ENCODE results near the gene LRIT2.
A peak's percentile ranks its signal among the peaks of the same experiment; 100 is the strongest.

The LRIT2 gene

GRCh38 chr10:84225427-84226173 is at the start of gene LRIT2:
Gene LRIT2 (minus strand): TSS chr10:84225544. CDS start chr10:84225520, 24 bp downstream.
- DNase-seq (ENCODE audit: low read depth in 2 of 2), result no peak
- H3K4me3 ChIP-seq (replicated peaks in 1 of 2; ENCODE audit: low read depth in 2 of 2, low read length in 2 of 2), result no peak within 1 kb of the TSS
- no peak for TF ChIP-seq CTCF (IDR thresholded peaks at IDR 0.05; ENCODE audit: low read depth, low read length)

- TF ChIP-seq CTCF (IDR thresholded peaks at IDR 0.05; ENCODE audit: low read depth, low read length), result no peak
- DNase-seq (ENCODE audit: low read depth in 2 of 2), result no peak
- no peak overlapping the region for H3K4me3 ChIP-seq (replicated peaks in 1 of 2; ENCODE audit: low read depth in 2 of 2, low read length in 2 of 2)
Measured at GRCh38 chr10:84270708-84271107, 45.4 kb upstream of the LRIT2 start.

GRCh38 chr10:84269773-84270172 is 44.4 kb upstream of the LRIT2 start:
- DNase-seq (ENCODE audit: low read depth in 2 of 2), result peak; percentile 15 to 83
- no peak overlapping the region for H3K4me3 ChIP-seq (replicated peaks in 1 of 2; ENCODE audit: low read depth in 2 of 2, low read length in 2 of 2)
- no peak for TF ChIP-seq CTCF (IDR thresholded peaks at IDR 0.05; ENCODE audit: low read depth, low read length)

- H3K4me3 ChIP-seq (replicated peaks in 1 of 2; ENCODE audit: low read depth in 2 of 2, low read length in 2 of 2), result no peak overlapping the region
- no peak for TF ChIP-seq CTCF (IDR thresholded peaks at IDR 0.05; ENCODE audit: low read depth, low read length)
Measured at GRCh38 chr10:84269162-84269561, 43.8 kb upstream of the LRIT2 start.

GRCh38 chr10:84267503-84268126 is 42.3 kb upstream of the LRIT2 start:
- H3K4me3 ChIP-seq (replicated peaks in 1 of 2; ENCODE audit: low read depth in 2 of 2, low read length in 2 of 2), result no peak overlapping the region
- TF ChIP-seq CTCF (IDR thresholded peaks at IDR 0.05; ENCODE audit: low read depth, low read length), result peak; percentile 90
- DNase-seq (ENCODE audit: low read depth in 2 of 2), result peak; percentile 41 to 75

More at GRCh38 chr10:84269162-84269561, 43.8 kb upstream of the LRIT2 start:
- DNase-seq (ENCODE audit: low read depth in 2 of 2), result no peak

- H3K4me3 ChIP-seq (replicated peaks in 1 of 2; ENCODE audit: low read depth in 2 of 2, low read length in 2 of 2), result no peak overlapping the region
- no peak for DNase-seq (ENCODE audit: low read depth in 2 of 2)
- TF ChIP-seq CTCF (IDR thresholded peaks at IDR 0.05; ENCODE audit: low read depth, low read length), result no peak
Measured at GRCh38 chr10:84265418-84265817, 40.1 kb upstream of the LRIT2 start.

Data from cardiac fibroblast (primary cell).